ENCODE data around the gene GRIN3A.

Gene GRIN3A

GRCh38 chr9:101567725-101568350 is 170.6 kb downstream of the GRIN3A start:
- Histone ChIP-seq H3K4me3 (ENCODE audit: low read depth, low read length) (no peak overlapping the region), H3K27ac (no peak overlapping the region), H3K36me3 (replicated peaks) (no peaks in the 10 kb centered on the region), H3K27me3 (replicated peaks) (no peaks in the 10 kb centered on the region)
- TF ChIP-seq, protein P1, sequence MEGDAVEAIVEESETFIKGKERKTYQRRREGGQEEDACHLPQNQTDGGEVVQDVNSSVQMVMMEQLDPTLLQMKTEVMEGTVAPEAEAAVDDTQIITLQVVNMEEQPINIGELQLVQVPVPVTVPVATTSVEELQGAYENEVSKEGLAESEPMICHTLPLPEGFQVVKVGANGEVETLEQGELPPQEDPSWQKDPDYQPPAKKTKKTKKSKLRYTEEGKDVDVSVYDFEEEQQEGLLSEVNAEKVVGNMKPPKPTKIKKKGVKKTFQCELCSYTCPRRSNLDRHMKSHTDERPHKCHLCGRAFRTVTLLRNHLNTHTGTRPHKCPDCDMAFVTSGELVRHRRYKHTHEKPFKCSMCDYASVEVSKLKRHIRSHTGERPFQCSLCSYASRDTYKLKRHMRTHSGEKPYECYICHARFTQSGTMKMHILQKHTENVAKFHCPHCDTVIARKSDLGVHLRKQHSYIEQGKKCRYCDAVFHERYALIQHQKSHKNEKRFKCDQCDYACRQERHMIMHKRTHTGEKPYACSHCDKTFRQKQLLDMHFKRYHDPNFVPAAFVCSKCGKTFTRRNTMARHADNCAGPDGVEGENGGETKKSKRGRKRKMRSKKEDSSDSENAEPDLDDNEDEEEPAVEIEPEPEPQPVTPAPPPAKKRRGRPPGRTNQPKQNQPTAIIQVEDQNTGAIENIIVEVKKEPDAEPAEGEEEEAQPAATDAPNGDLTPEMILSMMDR (IDR thresholded peaks at IDR 0.05; ENCODE audit: low read depth, low read length, missing control alignments), result no peak
- no peak for DNase-seq
- in situ Hi-C loops (cut with HindIII; ENCODE audit: low pct_ligation_motif_present, low sequenced_read_pairs), result no loop called here

DNA sequence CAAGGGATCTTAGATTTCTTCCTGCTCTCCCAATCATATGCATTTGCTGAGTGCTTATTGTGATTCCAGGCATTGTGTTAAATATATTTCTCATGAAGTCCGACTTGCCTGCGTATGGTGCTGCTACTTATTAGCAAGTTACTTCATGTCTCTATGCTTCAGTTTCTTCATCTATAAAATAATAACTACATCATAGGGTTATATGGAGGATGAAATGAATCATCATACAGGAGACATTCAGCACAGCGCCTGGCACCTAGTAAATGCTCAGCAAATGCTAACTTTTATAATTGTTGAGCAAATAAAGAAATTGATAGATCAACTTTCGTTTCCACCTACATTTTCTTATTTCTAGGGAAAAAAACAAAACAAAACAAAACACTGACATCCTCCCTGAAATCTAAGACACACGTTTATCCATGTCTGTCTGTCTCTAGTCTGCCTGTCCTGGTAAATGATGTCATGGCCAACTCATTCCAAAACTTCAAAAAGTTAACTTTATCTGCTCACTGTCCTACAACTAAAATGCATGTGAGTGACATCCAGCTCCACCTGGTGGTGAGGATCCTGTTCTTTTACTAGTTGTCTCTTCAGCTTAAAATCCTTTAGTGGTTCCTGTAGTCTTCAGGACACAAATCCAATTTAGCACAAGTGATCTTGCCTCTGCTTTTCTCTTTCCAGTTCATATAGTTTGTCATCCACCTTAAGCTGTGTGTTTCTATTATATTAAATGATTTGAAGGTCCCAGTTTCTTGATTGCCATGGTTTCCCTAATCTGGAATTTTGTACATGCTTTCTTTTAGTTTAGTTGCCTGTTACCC is 171.3 kb downstream of the GRIN3A start:
- in situ Hi-C loops (cut with HindIII; ENCODE audit: low pct_ligation_motif_present, low sequenced_read_pairs), result no loop called here
- TF ChIP-seq, protein P1 (IDR thresholded peaks at IDR 0.05; ENCODE audit: low read depth, low read length, missing control alignments), result peak; percentile 76
- no peak overlapping the region for H3K27ac ChIP-seq
- no peak overlapping the region for H3K4me3 ChIP-seq (ENCODE audit: low read depth, low read length)
- peaks cover 3% of the 10 kb centered on the region for H3K36me3 ChIP-seq (replicated peaks)
- DNase-seq, result peak; percentile 71
- no peaks in the 10 kb centered on the region for H3K27me3 ChIP-seq (replicated peaks)

GRCh38 chr9:101564252-101564651 is 174.2 kb downstream of the GRIN3A start:
- Histone ChIP-seq H3K36me3 (replicated peaks) (peaks cover 9% of the 10 kb centered on the region), H3K27ac (no peak overlapping the region), H3K4me3 (ENCODE audit: low read depth, low read length) (no peak overlapping the region), H3K27me3 (replicated peaks) (no peaks in the 10 kb centered on the region)
- DNase-seq, result no peak
- in situ Hi-C loops (cut with HindIII; ENCODE audit: low pct_ligation_motif_present, low sequenced_read_pairs), result no loop called here
- TF ChIP-seq, protein P1 (IDR thresholded peaks at IDR 0.05; ENCODE audit: low read depth, low read length, missing control alignments), result no peak

GRCh38 chr9:101562966-101563365 is 175.5 kb downstream of the GRIN3A start:
- TF ChIP-seq, protein P1 (IDR thresholded peaks at IDR 0.05; ENCODE audit: low read depth, low read length, missing control alignments), result no peak
- no peak overlapping the region for H3K27ac ChIP-seq
- H3K27me3 ChIP-seq (replicated peaks), result no peaks in the 10 kb centered on the region
- H3K4me3 ChIP-seq (ENCODE audit: low read depth, low read length), result no peak overlapping the region
- in situ Hi-C loops (cut with HindIII; ENCODE audit: low pct_ligation_motif_present, low sequenced_read_pairs), result no loop called here
- H3K36me3 ChIP-seq (replicated peaks), result peaks cover 9% of the 10 kb centered on the region
- no peak for DNase-seq

- in situ Hi-C loops (cut with HindIII; ENCODE audit: low pct_ligation_motif_present, low sequenced_read_pairs), result no loop called here
- Histone ChIP-seq H3K4me3 (ENCODE audit: low read depth, low read length) (no peak overlapping the region), H3K27ac (no peak overlapping the region), H3K27me3 (replicated peaks) (no peaks in the 10 kb centered on the region), H3K36me3 (replicated peaks) (peaks cover 9% of the 10 kb centered on the region)
- TF ChIP-seq, protein P1 (IDR thresholded peaks at IDR 0.05; ENCODE audit: low read depth, low read length, missing control alignments), result no peak
- DNase-seq, result no peak
Observed at GRCh38 chr9:101561740-101562139, 176.7 kb downstream of the GRIN3A start.

All from brain microvascular endothelial cell (primary cell).